GM20000 (cell line): Measurements from ENCODE around the gene KLHL24.
A peak's percentile ranks its signal among the peaks of the same experiment; 100 is the strongest.

ENCODE experiments used
- DNase-seq: peaks from one replicate; pipeline ENCODE4 v3.0.0; 2012; ENCODE audit warnings: low spot score
- CTCF ChIP-seq: IDR thresholded peaks from 2 replicates; pipeline ENCODE4 v1.5.1; 2012; ENCODE audit warnings: mild to moderate bottlenecking, control low read depth; ENCODE audit errors: extremely low read depth, missing control alignments

The KLHL24 gene

GRCh38 chr3:183690402-183690995 is 55.1 kb downstream of the KLHL24 start:
- DNase-seq, result no peak
- TF ChIP-seq CTCF, result no peak

DNA sequence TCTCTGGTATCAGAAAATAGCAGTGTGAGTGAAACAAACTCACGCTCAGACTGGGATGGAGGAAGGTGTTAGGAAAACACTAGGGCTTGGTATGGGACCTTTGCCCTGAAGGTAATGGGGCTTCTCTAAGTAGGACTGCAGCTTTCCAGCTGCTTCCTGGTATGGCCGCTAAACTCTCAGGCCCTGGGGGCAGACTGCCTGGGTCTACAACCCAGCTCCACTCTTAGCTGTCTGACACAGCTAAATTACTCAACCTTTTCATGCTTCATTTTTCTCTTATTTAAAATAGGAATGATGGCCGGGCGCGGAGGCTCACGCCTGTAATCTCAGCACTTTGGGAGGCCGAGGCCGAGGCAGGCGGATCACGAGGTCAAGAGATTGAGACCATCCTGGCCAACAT is 57.0 kb downstream of the KLHL24 start:
- TF ChIP-seq CTCF, result no peak
- DNase-seq, result no peak

GRCh38 chr3:183695569-183696364 is 60.3 kb downstream of the KLHL24 start:
- DNase-seq, result no peak
- TF ChIP-seq CTCF, result no peak

DNA sequence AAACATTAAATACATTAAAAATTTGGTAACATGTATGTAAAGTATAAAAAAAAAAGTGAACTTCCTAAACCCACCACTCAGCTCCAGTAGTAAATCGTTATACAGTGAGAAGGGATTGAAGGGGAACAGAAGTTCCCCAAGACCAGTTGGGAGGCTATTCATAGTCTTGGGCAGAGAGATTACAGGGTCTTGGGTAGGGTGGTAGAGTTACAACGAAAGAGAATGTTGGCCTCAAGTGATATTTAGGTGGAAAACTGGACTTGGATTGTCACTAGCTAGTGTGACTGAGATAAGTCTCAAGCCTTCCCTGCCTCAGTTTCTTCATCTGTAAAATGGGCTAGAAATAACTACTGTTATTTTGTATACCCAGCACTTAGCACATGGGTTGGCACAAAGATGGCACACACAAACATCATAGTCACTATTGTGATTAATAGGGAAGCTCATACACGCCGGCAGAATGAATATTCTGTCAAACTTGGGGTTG is 61.7 kb downstream of the KLHL24 start:
- no peak for TF ChIP-seq CTCF
- no peak for DNase-seq

DNA sequence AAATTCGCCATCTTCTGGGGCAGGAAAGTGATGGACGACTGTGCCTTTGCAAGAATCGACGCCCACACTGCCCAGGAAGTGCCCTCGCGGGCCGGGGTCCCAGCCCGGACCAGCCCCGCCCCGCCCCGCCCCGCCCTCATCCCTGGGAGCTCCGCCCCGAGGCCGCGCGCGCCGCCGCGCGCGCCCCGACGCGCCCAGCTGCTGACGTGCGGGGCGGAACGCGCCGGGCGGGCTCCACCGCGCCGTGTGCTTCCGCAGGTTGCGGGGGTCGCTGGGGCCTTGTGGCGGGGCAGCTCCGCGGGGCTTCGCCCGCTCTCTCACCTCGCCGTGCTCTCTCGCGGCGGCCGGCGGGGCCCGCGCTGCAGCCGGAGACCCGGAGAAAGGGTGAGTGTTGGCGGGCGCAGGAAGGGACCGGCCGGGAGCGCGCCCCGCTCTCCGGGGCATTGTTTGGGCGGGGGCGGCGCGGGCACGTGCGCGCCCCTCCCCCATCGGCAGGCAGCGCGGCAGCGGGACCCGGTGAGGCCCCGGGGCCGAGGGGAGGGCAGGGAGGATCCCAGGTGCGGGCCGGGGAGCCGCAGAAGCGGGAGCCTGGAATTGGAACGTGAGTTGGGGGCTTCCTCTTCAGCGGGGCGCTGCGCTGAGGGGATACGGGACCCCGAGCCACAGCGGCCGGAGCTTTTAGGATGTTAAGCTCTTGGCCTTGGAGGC is 62.3 kb downstream of the KLHL24 start, which contains the start of gene YEATS2:
Gene YEATS2 (plus strand): TSS at position 188 of the 708 bp plus-strand sequence. CDS start 17,366 bp downstream, outside the sequence.
- peak; percentile 98 for DNase-seq
- TF ChIP-seq CTCF, result no peak

GRCh38 chr3:183698318-183698751 is 62.9 kb downstream of the KLHL24 start:
- peak; percentile 58 for DNase-seq
- no peak for TF ChIP-seq CTCF

GRCh38 chr3:183698756-183699155 is 63.3 kb downstream of the KLHL24 start:
- peak; percentile 44 for DNase-seq
- no peak for TF ChIP-seq CTCF
